DMS 273 (cell line): Measurements from ENCODE around the gene EPHB2.

Source experiments
- DNase-seq: peaks from one replicate; lab custom pipeline; 2025; ENCODE audit not compliant: unreplicated experiment; lab: John Stamatoyannopoulos, UW

EPHB2 gene

DNA sequence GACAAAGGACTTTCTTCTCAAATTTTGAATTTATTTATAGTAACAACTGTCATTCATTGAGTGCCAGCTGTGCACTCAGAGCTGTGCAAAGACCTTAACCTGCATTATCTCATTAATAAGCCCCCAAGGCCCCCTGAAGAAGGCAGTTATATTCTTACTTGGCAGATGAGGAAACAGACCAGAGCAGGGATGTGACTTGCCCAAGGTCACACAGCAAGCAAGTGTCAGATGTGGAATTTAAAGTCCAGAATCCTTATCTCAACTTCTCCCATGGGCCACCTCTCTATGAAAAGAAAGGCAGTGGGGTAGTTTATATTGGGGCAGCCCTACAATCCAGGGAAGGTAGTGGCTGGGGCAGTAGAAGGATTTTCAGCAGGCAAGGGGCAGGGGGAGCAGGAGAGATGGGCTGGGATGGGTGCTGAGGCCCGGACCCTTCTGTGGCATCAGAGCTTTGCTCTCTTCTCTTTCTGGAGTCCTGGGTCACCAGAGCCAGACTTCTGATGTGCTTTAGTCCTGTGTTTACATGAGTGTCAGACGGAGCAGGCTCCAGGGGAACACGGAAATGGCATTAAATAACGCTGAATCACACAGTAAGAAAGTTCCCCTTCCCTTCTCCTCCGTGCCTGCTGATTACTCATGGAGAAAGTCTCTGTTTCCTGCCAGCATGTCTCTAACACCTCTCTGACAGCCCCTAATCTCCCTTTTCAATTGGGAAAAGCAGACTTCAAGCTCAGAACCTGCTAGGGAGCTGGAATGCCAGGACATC, 39.5 kb downstream of the EPHB2 start:
- DNase-seq: peak; percentile 43

- DNase-seq: no peak
These were observed 40.0 kb downstream of the EPHB2 start for GRCh38 chr1:22750685-22751051.

GRCh38 chr1:22751124-22751531, 40.5 kb downstream of the EPHB2 start:
- peak; percentile 29 for DNase-seq

GRCh38 chr1:22752339-22752738, 41.7 kb downstream of the EPHB2 start:
- DNase-seq: no peak

- no peak for DNase-seq
These were observed 42.9 kb downstream of the EPHB2 start for GRCh38 chr1:22753481-22753971.

GRCh38 chr1:22754106-22754768, 43.6 kb downstream of the EPHB2 start:
- no peak for DNase-seq

GRCh38 chr1:22754824-22755223, 44.2 kb downstream of the EPHB2 start:
- no peak for DNase-seq

- no peak for DNase-seq
These were observed 45.0 kb downstream of the EPHB2 start for GRCh38 chr1:22755641-22756040.

DNA sequence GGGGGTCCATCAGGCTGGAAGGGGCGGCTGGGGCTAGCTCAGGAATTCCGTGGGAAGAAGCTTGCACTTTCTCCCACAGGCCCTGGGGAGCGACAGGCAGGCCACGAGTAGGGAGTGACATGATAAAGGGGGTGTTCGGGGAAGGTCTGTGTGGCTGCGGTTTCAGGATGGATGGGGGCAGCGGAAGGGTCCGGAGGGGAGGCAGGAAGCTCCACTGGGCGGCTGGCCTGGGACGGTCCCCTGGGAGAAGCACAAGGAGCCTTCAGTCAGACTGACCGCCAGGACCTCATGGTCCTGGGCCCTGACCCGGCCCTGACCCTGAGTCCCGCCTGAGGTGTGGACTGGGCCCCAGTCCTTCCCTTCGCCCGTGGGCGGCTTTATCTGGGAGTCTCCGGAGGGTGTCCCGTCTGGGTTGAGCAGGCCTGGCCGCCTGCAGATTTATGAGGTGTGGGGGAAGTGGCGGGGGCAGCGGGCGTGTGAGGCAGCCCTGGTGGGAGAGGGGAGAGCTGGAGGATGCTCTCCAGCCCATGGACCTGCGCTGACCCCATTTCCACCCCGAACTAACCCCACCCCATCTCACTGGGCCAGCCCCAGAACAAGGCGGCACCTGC, 45.6 kb downstream of the EPHB2 start:
- no peak for DNase-seq

GRCh38 chr1:22760455-22760854, 49.8 kb downstream of the EPHB2 start:
- DNase-seq: no peak

GRCh38 chr1:22761101-22761500, 50.5 kb downstream of the EPHB2 start:
- DNase-seq: peak; percentile 32

- DNase-seq: peak; percentile 48
These were observed 51.2 kb downstream of the EPHB2 start for GRCh38 chr1:22761821-22762220.

DNA sequence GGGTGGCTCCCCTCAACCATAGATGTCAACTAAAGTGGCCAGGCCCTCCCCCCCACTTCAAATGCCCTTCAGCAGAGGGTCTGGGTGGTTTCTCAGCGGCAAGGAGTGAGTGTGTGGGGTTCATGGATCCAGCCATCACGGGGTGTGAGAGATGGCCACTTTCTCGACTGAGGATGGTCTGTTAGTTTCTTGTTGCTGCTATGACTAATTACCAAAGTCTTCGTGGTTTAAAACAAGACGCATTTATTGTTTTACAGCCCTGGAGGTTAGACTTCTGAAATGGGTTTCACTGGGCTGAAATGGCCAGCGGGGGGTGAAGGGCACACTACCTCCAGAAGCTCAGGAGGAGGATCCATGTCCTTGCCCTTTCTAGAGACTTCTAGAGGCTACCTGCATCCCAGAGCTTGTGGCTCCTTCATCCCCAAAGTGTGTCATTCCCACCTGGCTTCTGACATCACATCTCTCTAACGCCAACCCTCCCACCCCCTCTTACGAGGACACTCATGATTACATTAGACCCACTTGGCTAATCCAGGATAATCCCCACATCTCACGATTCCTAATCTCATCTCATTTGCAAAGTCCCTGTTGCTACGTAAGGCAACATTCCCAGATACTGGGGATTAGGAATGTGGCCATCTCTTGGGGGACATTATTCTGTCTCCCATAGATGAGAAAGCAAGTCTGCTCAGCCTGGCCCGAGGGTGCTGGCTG, 53.0 kb downstream of the EPHB2 start:
- DNase-seq: no peak

DNA sequence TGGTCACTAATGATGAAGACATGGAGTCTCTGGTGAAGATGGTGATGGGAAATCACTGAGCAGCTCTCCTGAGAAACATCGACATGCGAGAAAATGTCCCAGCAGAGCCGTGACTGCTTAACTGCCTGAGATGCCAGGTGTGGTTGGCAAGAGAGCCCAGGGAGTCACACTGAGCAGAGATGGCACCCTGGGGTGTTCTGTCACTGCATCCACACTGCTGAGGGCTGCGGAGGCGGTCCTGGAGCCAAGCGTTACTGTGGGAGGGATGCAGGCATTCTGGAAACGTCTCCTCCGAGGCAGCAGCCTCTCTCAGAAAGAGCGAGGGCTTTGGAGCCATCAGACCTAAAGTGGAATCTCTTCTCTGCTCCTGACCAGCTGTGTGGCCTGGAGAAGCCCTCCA, 57.2 kb downstream of the EPHB2 start:
- DNase-seq: no peak

DNA sequence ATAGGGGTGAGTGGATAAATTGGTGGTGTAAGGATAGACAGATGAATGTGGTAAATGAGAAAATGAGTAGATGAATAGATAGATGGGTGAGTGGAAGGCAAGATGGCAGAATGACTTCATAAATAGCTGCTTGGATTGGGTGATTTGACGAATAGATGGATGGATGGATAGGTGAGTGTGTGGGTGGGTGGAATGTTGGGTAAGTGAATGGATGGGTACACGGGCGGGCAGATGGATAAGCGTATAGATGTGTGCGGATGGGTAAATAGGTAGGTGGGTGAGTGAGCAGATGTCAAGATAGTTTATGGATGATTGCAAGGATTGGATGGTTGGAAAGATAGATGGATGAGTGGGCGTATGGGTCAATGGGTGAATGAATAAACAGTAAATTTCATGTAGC, 59.3 kb downstream of the EPHB2 start:
- no peak for DNase-seq

DNA sequence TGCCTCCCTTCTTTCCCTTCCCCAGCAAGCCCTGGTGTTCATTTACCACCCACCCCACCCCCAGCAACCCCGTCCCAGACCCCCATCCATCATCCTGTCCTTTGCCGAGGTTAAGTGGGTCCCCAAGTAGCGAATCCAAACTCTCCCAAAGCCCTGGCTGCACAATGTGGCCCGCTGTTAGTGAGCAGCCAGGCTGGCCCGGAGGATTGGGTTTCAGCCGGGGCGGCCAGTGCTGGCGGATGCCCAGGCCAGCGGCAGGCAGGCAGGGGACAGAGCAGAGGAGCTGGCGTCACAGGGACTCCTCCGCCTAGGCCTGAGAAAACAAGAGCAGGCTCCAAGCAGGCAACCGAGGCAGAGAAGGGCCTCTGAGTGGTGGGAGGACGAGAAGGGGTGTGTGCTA, 61.4 kb downstream of the EPHB2 start:
- no peak for DNase-seq

DNA sequence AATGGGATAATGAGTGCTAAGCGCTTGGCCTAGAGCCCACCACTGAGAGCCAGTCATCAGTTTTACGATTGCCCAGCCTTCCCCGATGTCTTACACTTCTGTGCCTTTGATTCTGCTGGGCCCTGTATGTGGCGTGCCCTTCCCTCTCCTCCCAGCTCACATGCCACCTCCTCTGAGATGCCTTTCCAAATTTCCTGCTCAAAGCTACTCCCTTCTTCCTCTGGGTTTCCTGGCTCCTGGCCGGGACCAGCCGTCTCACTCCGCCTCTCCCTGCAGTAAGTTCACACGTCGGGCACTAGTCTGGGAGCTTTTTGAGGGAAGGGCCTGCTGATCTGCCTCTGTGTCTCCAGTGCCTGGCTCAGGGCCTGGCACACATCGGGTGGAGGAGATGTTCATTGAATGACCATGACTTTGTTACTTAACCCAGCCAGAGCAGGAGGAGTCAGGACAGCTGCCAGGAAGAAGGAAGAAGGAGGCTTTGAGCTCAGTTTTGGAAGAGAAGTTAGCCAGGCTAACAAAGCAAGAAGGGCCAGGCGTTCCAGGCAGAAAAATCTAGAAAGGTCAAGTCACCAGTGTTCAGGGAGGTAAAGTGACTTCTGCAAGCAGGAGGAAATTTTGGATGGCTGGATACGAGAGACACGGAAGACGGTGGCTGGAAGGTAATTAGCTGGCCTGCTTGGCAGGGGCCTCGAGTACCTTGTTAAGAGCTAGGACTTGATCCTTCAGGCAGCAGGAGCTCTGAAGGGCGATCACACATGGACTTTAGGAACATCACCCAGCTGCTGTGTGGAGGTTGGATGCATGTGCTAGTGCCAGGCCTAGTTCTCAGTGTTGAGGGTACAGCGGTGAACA, 63.6 kb downstream of the EPHB2 start:
- DNase-seq: no peak

GRCh38 chr1:22774833-22775182, 64.2 kb downstream of the EPHB2 start:
- no peak for DNase-seq

DNA sequence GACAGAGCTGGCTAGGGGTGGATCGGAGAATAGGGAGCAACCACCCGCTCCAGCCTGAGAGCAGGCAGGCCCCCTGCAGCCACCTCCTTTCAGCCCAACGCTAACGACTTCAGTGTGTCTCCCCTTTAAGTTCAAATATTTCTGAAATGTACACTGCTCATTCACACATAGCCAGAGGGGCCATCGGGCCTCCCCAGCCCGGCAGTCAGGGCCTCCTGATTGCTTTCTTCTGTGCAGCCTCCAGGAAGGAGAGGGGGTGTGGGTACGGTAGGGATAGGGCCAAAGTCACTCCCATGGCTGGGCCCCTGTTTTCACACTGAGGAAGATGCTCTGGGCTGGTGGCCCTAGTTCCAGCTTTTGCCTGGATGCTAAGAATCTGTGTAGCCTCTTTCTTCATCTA, 64.8 kb downstream of the EPHB2 start:
- no peak for DNase-seq

- DNase-seq: no peak
These were observed 65.5 kb downstream of the EPHB2 start for GRCh38 chr1:22776035-22776613.
